ENCODE measurements around the gene PARD3.
"Not testable (repeated sequence)": the region's sequence is repeated elsewhere in the genome, so short reads cannot be mapped to it uniquely, and the experiment has no call there.

Gene PARD3

DNA sequence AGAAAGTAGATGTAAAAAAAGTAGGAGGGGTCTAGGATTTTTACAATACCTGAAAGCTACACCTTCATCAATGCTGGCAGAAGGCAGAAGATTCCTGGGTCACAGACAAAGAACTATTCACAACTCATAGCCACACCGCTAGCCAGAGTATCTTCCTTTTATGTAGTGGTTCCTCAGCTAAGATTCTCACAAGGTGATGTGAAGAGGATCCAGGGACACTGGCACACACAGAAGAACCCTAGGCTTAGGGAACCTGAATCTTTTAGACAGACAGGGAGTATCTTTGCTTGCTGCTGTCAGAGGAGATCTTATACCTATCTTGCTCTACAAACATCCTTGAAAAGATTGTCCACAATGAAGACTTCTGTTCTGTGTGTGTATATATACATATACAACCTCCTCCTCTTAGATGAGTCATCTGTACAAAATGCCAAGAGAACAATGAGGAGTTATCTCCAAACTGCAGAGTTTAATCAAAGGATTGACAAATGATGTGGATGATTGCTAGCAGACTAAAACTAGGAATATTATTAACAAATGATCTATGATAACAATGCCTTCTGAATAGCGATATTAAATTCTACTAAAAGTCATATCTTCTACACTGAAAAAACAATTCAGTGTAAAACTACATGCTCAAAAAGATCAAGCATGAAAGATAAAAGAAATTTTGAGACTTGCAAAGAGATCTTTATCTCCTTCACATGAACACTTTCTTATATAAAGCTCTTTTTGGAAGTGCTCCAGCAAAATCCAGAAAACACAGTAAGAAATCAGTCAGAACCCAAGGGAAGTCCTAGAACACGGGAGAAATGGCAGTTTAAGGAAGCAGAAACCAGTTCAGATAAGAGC lies 409.3 kb downstream of the PARD3 start:
- DNase-seq = no peak

GRCh38 chr10:34403512-34403911 lies 411.6 kb downstream of the PARD3 start:
- no peak for DNase-seq

GRCh38 chr10:34400075-34400474 lies 415.0 kb downstream of the PARD3 start:
- no peak for DNase-seq

- no peak for DNase-seq
Observed at GRCh38 chr10:34399013-34399412, 416.1 kb downstream of the PARD3 start.

- no peak for DNase-seq
Observed at GRCh38 chr10:34397324-34397723, 417.8 kb downstream of the PARD3 start.

- DNase-seq = no peak
Observed at GRCh38 chr10:34396663-34397062, 418.4 kb downstream of the PARD3 start.

GRCh38 chr10:34392641-34393170 lies 422.4 kb downstream of the PARD3 start:
- peak; percentile 15 for DNase-seq

GRCh38 chr10:34391168-34391567 lies 423.9 kb downstream of the PARD3 start:
- DNase-seq = not testable (repeated sequence)

DNA sequence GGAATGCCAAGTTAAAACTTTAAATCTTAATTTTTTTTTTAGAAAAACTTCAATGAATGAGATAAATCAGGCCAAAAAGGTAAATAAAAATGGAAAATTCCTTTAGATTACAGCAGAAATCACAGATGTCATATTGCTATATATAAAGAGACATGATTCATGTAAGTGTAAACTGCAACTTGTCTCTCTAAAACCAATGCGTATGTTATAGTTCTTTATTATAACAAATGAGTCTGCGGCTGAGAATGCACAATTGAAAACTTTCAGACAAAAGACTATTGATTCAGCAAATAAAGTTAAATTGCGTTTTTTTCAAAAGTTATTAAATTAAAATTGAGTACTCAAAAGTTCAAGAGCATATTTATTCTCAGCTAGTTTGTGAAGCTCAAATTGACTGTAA lies 425.3 kb downstream of the PARD3 start:
- DNase-seq = no peak

DNA sequence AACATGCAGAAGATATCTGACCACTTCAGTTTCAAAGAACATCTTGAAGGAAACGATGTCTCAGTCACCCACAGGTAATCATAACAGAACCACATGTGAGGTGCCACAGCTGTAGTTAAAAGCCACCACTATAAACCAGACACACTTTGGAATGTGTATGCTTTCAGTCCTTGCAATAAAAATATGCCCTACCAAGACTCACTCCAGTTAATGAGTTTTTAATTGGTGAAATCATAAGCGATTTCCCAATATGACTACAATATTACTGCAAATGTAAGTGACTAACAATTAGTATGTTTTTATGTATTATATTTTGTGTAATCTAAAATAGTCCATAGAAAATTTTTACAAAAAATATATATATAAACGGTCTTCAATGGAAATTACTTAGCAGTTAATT lies 428.2 kb downstream of the PARD3 start:
- DNase-seq = no peak

GRCh38 chr10:34384372-34384771 lies 430.7 kb downstream of the PARD3 start:
- no peak for DNase-seq

DNA sequence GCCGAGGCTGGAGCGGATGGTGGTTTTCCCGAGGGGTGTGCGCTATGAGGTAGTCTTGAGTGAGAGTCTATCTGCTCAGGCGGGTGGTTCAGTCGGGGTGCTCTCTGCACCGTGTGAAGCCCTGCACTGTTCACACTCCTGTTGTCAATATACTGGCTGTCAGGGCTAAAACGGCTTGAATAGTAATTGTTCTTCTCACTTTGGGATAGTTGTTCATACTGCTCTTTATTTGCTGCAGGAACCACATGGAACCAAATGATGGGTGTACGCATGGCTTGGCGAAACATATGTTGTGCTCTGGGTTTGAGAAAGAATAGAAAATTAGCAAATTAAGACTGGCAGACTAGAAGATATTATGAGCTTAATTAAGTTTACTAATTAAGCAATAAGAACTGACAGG lies 432.5 kb downstream of the PARD3 start:
- DNase-seq = no peak

DNA sequence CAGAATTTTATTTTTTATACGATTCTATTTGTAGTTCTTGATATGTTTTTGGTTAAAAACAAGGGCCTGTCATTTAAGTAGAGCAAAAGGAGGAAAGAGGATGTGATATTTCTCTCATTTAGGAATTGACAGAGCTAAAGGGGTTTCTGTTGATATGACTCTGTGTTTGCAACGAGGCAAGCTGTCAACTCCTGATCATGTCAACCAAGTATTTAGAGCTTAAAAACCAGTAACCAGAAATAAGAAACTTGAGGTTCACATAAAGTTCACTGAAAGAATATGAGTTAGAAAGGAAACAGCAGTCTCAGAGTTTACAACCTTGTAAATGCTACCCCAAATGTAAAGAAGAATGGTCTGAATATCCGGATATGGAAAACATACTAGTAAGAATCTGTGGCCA lies 434.2 kb downstream of the PARD3 start:
- no peak for DNase-seq

DNA sequence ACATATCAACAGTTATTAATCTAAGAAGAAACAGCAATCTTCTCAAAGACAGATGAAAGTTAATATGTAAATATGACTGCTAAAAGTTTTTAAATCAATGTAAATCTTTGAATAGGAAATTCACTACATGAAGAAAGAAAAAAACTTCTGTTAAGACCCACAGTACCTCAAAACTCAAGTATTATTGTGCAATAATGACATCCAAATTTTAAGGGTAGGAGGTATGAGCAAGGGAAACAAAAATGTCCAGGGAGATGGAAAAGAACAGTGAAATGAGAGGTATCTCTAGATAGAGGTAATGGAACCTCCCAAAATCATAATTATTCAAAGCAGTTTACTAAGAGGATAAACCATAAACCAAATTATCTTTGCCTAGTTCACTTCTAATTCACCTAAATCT lies 436.8 kb downstream of the PARD3 start:
- no peak for DNase-seq

- DNase-seq = no peak
Observed at GRCh38 chr10:34377833-34378232, 437.3 kb downstream of the PARD3 start.

GRCh38 chr10:34374356-34375045 lies 440.6 kb downstream of the PARD3 start:
- DNase-seq = peak; percentile 16

DNA sequence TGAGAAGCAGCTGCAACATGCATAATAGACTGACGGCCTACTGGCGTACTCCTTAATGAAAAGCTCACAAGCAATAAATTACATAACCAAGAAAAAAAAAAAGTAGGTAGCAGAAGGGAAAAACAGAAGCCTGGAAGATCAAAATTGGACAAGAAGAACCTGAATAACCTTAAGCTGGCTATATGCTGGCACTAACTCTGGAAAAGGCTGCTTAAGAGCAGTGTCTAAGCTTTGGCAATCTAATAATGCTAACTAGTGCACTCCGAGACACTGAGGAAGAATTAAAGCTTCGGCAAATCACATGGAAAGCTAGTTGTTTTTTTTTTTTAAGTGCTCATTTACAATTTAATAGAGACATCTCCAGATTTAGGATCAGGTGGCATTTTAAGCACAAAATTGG lies 441.9 kb downstream of the PARD3 start:
- peak; percentile 18 for DNase-seq

DNA sequence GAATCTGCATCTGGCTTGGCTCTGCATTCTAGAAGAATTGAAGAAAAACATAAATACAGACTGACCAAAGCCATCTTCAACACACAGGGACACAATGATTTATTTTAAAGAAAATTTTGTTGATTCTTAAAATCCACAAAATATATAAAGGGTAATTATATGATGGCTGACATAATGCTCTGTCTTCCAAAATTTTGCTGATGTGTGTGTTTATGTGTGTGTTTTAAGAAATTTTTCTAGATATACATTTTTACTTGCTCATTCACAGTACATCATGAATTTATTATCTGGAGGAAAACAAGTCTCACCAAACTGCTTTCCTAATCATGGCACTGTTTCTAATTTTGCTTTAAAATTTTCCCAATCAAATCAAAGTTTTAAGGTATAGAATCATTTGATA lies 442.6 kb downstream of the PARD3 start:
- no peak for DNase-seq

- DNase-seq = no peak
Observed at GRCh38 chr10:34370126-34370525, 445.0 kb downstream of the PARD3 start.

DNA sequence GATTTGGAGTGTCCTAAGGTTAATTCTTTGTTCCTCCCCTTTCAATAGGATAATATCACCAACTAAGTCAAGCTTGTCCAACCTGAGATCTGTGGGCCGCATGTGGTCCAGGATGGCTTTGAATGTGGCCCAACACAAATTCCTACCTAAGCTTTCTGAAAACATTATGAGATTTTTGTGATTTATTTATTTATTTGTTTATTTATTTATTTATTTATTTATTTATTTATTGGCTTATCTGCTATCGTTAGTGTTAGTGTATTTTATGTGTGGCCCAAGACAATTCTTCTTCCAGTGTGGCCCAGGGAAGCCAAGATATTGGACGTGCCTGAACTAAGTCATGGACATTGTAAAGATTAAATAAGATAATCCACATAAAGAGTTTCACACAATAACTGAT lies 446.0 kb downstream of the PARD3 start:
- DNase-seq = no peak

GRCh38 chr10:34364253-34365037 lies 450.7 kb downstream of the PARD3 start:
- DNase-seq = no peak

- DNase-seq = no peak
Observed at GRCh38 chr10:34360984-34361383, 454.1 kb downstream of the PARD3 start.

GRCh38 chr10:34359435-34359813 lies 455.7 kb downstream of the PARD3 start:
- no peak for DNase-seq
